IPS-18a (cell line): ENCODE measurements around the gene HTR3C.
"Not testable (repeated sequence)": the region's sequence is repeated elsewhere in the genome, so short reads cannot be mapped to it uniquely, and the experiment has no call there.

Experiments used
- H3K27ac ChIP-seq: one replicate; pipeline ENCODE4 v1.5.1; 2013; ENCODE audit warnings: low read length
- H3K27me3 ChIP-seq: one replicate; pipeline ENCODE4 v1.6.1; 2013; ENCODE audit warnings: mild to moderate bottlenecking, low read length; ENCODE audit not compliant: control insufficient read depth, insufficient read depth
- H3K36me3 ChIP-seq: one replicate; pipeline ENCODE4 v1.6.1; 2013; ENCODE audit warnings: low read depth, low read length; ENCODE audit not compliant: control insufficient read depth
- H3K4me1 ChIP-seq: one replicate; pipeline ENCODE4 v1.6.1; 2013; ENCODE audit warnings: low read depth, low read length; ENCODE audit not compliant: control insufficient read depth
- H3K4me3 ChIP-seq: one replicate; pipeline ENCODE4 v1.5.1; 2013; ENCODE audit warnings: low read length
- H3K9ac ChIP-seq: one replicate; pipeline ENCODE4 v1.6.1; 2013; ENCODE audit warnings: mild to moderate bottlenecking, low read length, moderate library complexity
- H3K9me3 ChIP-seq: one replicate; pipeline ENCODE4 v1.6.1; 2013; ENCODE audit warnings: low read depth, low read length; ENCODE audit not compliant: control insufficient read depth

Gene HTR3C

DNA sequence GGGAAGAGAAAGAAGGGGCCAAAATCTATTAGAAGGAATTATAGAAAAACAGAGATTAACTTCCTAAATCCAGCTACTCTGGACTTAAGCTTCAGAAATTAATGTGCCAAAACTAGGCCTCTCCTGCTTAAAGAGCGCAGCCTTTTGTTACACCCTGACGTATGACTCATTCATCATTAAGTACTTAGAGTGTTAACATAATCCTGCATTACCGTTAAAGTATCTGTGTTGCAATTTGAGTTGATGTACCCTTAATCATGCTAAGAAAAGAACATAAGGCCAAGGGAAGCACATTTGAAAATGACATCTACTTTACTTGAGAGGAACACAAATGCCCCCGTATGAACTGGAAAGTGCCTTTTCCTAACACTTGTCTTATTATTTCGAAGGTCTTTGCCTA is 13.4 kb upstream of the HTR3C start:
- H3K27ac ChIP-seq: no peak overlapping the region
- H3K4me1 ChIP-seq: no peaks in the 10 kb centered on the region
- H3K9me3 ChIP-seq: no peaks in the 10 kb centered on the region
- no peak overlapping the region for H3K9ac ChIP-seq
- no peaks in the 10 kb centered on the region for H3K36me3 ChIP-seq
- no peak overlapping the region for H3K4me3 ChIP-seq
- H3K27me3 ChIP-seq: no peaks in the 10 kb centered on the region

DNA sequence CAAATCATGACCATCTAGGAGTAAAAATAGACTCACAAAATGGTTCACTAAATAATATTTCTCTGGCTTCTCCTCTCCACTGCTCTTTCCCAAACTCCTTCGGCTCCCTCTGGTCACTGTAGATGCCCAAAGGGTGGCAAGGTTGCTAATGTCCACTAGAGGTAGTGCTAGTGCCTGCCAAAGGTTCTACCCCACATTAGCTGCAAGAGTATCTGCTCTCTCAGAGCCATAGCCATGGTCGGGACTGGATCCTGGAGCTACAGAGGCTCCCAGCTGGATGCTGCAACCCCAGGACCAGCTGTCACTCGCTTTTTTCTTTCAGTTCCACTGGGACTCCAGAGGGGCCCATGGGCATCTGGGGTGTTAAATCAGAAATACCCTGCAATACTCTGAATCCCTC is 12.8 kb upstream of the HTR3C start:
- Histone ChIP-seq H3K36me3 (no peaks in the 10 kb centered on the region), H3K4me1 (no peaks in the 10 kb centered on the region), H3K27me3 (no peaks in the 10 kb centered on the region), H3K27ac (no peak overlapping the region), H3K4me3 (no peak overlapping the region), H3K9me3 (no peaks in the 10 kb centered on the region), H3K9ac (no peak overlapping the region)

DNA sequence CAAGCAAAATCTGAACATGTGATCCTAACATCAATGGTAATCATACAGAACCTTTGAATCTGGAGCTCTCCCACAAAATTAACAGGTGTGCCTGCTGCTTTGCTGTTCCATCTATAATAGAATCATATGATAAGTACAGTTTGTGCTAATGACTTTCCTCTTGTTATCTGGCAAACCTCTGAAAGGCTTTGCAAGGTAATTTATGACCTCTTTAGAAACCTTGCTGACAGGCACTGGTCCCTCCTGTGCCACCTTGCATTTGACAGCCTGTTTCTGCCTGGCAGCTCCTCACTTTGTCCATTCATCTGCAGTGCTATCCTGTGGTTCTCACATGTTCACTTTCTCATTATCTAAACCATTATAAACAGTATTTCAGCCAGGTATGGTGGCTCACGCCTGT is 10.2 kb upstream of the HTR3C start:
- no peaks in the 10 kb centered on the region for H3K9me3 ChIP-seq
- H3K9ac ChIP-seq: no peak overlapping the region
- no peaks in the 10 kb centered on the region for H3K27me3 ChIP-seq
- H3K36me3 ChIP-seq: no peaks in the 10 kb centered on the region
- no peak overlapping the region for H3K4me3 ChIP-seq
- no peak overlapping the region for H3K27ac ChIP-seq
- no peaks in the 10 kb centered on the region for H3K4me1 ChIP-seq

DNA sequence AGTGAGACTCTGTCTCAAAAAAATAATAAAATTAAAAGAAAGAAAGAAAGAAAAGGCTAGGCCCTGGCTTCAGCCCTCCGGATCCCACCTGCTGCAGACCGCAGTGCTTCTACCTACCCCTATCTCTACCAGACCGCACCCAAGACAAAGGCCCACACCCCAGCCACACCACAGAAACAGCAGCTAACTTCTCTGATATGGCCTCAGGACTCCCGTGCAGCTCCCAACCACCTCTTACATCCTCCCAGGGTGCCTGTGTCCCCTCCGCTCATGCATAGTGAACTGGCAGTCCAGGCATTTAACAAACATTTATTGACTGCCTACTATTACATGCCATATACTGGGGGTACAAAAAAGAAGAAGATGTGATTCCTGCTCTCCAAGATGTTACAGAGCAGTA is 6.9 kb upstream of the HTR3C start:
- Histone ChIP-seq H3K27ac (no peak overlapping the region), H3K4me1 (no peaks in the 10 kb centered on the region), H3K9me3 (no peaks in the 10 kb centered on the region), H3K27me3 (no peaks in the 10 kb centered on the region), H3K9ac (no peak overlapping the region), H3K4me3 (no peak overlapping the region), H3K36me3 (no peaks in the 10 kb centered on the region)

DNA sequence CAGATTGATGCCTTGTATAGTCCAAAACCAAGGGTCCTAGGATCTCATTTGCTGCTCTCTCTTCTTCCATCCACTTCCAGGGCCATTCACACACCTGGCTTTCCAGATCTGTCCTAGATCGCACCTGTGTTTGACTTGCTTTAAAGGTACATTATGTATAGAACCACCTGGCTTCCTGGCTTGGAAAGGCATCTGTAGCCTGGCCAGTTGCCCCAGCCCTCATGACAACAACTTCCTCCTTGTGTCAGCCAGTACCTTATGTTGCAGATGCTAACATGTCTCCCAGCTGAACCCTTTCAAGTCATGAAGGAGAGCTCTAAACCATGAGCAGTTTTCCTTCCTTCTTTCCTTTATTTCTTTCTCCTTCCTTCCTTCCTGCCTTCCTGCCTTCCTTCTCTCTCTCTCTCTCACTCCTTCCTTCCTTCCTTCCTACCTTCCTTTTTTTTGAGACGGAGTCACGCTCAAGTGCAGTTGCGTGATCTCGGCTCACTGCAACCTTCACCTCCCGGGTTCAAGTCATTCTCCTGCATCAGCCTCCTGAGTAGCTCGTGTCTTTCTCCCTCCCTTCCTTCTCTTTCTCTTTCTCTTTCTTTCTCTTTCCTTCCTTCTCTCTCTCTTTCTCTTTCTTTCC is 2.5 kb upstream of the HTR3C start:
- H3K9ac ChIP-seq: no peak overlapping the region
- no peak overlapping the region for H3K27ac ChIP-seq
- no peaks in the 10 kb centered on the region for H3K36me3 ChIP-seq
- no peaks in the 10 kb centered on the region for H3K9me3 ChIP-seq
- no peaks in the 10 kb centered on the region for H3K27me3 ChIP-seq
- no peaks in the 10 kb centered on the region for H3K4me1 ChIP-seq
- no peak overlapping the region for H3K4me3 ChIP-seq

DNA sequence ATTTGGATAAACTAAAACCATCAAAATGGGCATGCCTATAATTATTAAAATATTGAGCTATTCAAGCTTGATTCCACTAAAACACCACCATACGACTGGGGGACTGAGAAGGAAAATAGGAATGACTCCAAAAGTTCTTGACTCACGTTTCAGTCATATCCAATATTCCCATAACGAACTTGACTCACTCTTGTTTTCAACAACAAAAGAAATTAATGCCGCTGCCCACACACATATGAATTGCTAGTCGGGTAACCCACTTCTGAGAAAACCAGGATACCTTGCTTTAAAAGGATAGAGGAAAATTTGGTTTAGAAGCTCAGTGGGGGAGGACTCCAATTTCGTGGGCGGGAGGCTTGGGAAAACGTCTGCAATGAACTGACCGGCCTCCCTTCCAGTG is 5.2 kb downstream of the HTR3C start:
- Histone ChIP-seq H3K9ac (no peak overlapping the region), H3K27me3 (no peaks in the 10 kb centered on the region), H3K4me1 (no peaks in the 10 kb centered on the region), H3K4me3 (no peak overlapping the region), H3K9me3 (no peaks in the 10 kb centered on the region), H3K27ac (no peak overlapping the region), H3K36me3 (no peaks in the 10 kb centered on the region)

DNA sequence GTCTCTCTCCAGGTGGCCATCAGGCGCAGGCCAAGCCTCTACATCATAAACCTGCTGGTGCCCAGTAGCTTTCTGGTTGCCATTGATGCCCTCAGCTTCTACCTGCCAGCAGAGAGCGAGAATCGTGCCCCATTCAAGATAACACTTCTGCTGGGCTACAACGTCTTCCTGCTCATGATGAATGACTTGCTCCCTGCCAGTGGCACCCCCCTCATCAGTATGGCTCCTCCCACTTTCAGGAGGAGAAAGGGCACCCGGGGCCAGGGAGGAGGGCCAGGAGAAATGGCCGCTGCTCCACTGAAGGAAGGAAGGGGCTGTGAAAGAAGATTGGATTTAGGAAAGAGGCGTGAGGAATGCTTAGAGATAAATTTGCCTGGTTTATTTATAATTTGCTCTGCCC is 6.6 kb downstream of the HTR3C start:
- no peaks in the 10 kb centered on the region for H3K4me1 ChIP-seq
- H3K4me3 ChIP-seq: no peak overlapping the region
- no peaks in the 10 kb centered on the region for H3K36me3 ChIP-seq
- no peak overlapping the region for H3K9ac ChIP-seq
- no peaks in the 10 kb centered on the region for H3K27me3 ChIP-seq
- H3K27ac ChIP-seq: no peak overlapping the region
- no peaks in the 10 kb centered on the region for H3K9me3 ChIP-seq

DNA sequence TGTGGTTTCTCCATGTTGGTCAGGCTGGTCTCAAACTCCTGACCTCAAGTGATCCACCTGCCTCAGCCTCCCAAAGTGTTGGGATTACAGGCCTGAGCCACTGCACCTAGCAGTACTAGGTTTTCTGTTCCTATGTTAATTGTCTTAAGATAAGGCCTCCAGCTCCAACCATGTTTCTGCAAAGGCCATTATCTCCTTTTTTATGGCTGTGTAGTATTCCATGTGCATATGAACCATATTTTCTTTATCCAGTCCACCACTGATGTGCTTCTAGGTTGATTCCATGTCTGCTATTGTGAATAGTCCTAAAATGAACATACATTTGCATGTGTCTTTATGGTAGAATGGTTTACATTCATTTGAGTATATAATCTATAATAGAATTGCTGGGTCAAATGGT is 9.8 kb downstream of the HTR3C start:
- H3K27me3 ChIP-seq: no peaks in the 10 kb centered on the region
- H3K36me3 ChIP-seq: no peaks in the 10 kb centered on the region
- H3K4me1 ChIP-seq: no peaks in the 10 kb centered on the region
- no peaks in the 10 kb centered on the region for H3K9me3 ChIP-seq
- H3K9ac ChIP-seq: no peak overlapping the region
- no peak overlapping the region for H3K4me3 ChIP-seq
- no peak overlapping the region for H3K27ac ChIP-seq

DNA sequence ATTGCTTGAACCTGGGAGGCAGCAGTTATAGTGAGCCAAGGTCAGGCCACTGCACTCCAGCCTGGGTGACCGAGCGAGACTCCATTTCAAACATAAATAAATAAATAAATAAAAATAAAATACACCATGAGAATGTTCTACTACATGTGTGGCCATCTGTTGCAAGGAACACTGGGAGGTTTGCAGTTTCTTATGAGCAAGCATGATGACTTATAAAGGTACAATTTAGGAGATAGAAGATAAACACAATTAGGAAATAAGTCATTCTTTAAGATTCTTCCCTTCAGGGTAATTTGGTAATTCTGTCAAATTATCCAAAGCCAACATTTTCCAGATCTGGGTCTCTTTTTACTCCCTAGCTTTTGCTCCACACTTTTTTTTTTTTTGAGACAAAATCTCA is 13.4 kb downstream of the HTR3C start:
- Histone ChIP-seq H3K9me3 (no peaks in the 10 kb centered on the region), H3K4me3 (no peak overlapping the region), H3K9ac (no peak overlapping the region), H3K4me1 (no peaks in the 10 kb centered on the region), H3K27ac (no peak overlapping the region), H3K27me3 (no peaks in the 10 kb centered on the region), H3K36me3 (no peaks in the 10 kb centered on the region)

DNA sequence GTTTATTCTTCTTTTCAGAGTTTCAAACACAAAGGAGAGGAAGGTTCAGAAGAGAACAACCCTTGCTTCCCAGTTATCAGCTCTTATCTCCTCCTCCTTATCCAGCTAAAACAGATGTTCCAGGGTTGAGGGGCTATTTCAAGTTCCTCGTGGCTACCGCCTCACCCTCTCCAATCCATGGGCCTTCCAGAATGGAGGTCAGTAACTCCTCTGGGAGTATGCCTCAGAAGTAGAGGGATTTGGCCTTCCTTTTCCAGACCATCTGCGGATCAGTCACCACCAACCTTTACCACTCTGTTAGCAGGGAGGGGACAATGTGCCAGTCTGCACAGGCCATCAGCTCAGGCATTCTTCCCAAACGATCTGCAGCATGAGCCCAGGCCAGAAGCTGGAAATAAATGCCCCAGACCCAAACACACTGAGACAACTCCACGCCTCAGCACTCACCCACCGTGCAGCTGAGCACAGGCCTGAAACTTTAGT is 14.8 kb downstream of the HTR3C start:
- Histone ChIP-seq H3K4me3 (no peak overlapping the region), H3K9ac (no peak overlapping the region), H3K4me1 (no peaks in the 10 kb centered on the region), H3K27me3 (no peaks in the 10 kb centered on the region), H3K36me3 (no peaks in the 10 kb centered on the region), H3K27ac (no peak overlapping the region), H3K9me3 (no peaks in the 10 kb centered on the region)

DNA sequence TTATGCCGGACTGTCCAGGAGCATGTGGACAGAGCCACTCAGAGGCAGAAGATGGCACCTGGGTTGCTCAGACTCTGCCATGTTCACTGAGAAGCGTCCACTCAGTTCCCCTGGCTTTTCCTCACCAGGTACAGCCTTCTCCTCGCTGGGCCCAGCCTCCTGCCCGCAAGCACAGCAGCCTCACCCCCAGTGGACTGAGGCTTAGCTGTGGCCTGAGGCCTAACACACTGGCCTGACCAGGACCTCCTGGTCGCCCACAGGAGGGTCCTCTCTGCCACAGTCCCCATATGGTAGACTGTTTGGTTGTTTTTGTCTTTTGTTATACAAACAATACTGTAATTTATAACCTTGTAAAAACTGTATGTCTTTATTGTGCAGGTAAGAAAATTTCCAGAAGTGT is 15.5 kb downstream of the HTR3C start:
- no peak overlapping the region for H3K4me3 ChIP-seq
- H3K27me3 ChIP-seq: no peaks in the 10 kb centered on the region
- H3K4me1 ChIP-seq: no peaks in the 10 kb centered on the region
- H3K9ac ChIP-seq: no peak overlapping the region
- no peak overlapping the region for H3K27ac ChIP-seq
- H3K36me3 ChIP-seq: no peaks in the 10 kb centered on the region
- H3K9me3 ChIP-seq: no peaks in the 10 kb centered on the region

DNA sequence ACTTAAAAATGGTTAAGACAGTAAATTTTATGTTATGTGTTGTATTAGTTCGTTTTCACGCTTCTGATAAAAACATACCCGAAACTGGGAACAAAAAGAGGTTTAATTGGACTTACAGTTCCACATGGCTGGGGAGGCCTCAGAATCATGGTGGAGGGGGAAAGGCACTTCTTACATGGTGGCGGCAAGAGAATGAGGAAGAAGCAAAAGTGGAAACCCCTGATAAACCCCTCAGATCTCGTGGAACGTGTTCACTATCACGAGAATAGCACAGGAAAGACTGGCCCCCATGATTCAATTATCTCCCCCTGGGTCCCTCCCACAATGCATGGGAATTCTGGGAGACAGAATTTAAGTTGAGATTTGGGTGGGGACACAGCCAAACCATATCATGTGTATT is 18.3 kb downstream of the HTR3C start:
- H3K27ac ChIP-seq, H3K4me3 ChIP-seq, H3K9ac ChIP-seq, H3K4me1 ChIP-seq, H3K36me3 ChIP-seq, H3K27me3 ChIP-seq, H3K9me3 ChIP-seq: not testable (repeated sequence)
